ENCODE data around the gene TRAPPC2B.
"Not testable (repeated sequence)": the region's sequence is repeated elsewhere in the genome, so short reads cannot be mapped to it uniquely, and the experiment has no call there.

TRAPPC2B gene

DNA sequence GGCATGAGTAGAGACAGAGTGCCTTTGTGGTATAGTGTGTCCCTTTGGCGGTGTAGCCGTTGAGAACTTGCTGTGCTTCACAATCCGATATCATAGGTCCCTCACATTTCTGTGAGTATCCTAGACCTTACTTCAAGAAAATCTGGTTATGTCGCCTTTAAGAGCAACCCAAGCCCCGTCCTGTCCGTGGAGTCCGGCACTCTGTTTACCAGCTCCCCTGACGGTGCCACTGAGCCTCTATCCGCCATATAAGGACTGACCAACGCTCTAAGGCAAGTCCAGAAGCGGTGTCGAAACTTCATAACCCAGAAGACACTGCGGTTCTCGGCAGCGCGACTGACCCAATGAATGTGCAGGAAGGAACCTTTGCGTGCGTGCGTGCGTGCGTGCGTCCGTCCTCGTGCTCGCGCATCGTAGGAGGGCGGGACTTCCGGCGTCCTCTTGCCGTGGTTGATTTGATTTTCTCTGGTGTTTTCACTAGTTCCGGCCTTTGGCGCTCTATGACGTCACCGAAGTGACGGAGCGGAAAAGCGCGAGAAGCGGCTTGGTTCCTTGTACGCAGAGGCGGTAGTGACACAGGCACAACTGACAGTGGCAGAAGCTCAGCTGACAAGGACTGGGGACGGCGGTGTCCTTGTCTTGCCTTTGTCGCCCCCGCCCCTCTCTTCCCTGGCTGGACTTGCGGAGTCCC lies at the start of gene TRAPPC2B, which contains the start of gene ZNF547:
Gene TRAPPC2B (plus strand): TSS at position 555 of the 691 bp plus-strand sequence. CDS start 1,283 bp downstream, outside the sequence.
Gene ZNF547 (plus strand): TSS at position 555 of the 691 bp plus-strand sequence. CDS start 5,005 bp downstream, outside the sequence.
- peak; percentile 98 for DNase-seq

DNA sequence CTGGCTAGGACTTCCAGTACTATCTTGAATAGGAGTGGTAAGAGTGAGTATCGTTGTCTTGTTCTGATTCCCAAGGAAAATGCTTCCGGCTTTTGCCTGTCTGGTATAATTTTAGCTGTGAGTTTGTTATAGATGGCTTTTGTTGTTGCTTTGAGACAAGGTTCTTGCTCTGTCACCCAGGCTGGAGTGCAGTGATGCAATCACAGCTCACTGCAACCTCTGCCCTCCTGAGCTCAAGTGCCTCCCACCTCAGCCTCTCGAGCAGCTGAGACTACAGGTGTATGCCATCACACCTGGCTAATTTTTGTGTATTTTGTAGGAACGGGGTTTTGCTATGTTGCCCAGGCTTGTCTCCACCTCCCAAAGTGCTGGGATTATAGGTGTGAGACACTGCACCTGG lies 49.2 kb upstream of the TRAPPC2B start:
- no peak for DNase-seq

DNA sequence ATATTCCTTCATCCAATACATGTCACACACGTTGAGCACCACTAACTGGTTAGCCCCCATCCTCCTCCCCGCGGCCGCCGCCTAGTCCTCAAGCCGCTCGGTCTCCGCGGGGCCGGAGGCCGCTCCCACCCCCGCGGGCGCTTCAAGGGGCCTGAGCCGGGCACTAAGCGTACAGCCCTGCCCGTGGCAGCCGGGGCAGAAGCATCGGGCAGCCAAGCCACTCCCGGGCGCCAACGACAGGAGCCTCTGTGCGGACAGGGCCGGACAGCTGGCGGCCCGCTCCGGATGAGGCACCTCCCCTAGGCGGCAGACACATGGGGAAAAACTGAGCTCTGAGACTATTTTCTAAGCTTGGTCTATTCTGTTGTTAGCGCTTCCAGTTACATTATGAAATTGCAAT lies 45.8 kb upstream of the TRAPPC2B start:
- no peak for DNase-seq

DNA sequence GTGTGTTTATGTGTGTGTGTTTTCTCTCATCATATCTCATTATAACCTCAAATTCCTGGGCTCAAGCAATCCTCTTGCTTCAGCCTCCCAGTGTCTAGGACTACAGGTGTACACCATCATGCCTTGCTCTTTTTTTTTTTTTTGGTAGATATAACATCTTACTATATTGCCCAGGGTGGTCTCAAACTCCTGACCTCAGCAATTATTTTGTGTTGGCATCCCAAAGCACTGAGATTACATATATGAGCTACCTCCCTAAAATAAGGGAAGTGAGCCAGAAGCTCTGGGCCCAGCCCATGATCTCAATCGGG lies 43.5 kb upstream of the TRAPPC2B start:
- no peak for DNase-seq

DNA sequence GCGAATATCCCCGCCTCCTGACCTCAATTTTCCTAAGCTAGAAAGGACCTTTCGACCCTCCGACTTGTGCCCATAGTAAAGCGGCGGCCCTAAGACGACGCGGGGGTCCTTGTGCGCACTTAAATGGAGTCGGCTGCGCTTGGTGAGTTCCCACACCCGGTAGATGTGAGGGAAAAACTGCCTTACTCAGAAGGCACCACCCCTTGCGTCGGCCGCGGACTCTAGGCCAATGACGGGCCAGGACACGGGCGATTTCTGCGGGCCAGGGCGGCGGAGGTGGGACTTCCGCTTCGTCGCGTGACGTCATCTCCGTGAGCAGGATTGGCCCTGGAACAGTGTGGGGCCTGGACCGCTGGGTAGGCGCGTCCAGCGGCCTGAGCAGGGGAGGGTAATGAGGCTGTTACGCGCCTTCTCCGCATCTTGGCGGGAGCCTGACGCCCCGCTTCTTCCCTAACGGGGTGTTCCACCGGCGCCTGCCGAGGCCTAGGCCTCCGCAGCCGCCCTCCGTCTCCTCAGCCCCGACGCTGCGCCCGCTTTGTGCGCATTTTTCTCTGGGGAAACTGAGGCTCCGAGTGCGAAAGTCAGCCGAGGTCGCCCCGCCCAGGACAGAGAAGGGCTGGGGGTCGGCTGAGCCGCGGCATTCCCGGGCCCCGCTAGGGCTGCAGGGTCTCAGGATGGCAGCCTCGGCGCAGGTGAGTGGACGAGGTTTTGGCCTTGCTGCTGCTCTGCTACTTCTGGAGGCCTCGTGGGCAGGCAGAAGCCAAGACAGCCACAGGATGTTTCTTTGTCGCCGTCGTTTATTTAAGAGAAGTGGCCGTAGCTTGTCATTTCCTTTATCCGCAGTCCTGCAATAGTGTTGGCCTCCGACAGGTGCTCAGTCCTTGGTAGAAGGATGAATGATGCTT lies 42.9 kb upstream of the TRAPPC2B start, which contains the start of gene ZNF543:
Gene ZNF543 (plus strand): TSS at position 293 of the 905 bp plus-strand sequence. CDS start 382 bp downstream, at position 675.
- DNase-seq, result peak; percentile 95

DNA sequence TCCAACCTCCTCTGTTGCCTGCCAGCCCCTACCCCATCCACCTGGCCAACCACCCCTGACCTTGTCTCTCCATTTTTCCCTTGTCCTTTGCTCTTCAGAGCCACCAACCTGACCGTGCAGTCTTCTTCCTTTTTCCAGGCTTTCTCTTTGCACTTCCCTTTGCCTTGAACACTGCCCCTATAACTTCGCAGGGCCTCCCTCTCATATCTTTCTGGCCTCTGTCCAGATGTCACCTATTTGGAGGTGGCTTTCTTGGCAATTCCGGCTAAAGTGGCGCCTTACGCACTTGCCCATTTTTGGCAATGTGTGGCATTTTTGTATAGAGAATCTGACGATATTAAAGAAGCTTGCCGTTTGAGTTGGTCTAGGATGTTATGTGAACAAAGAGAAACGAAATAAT lies 42.2 kb upstream of the TRAPPC2B start:
- DNase-seq, result no peak

DNA sequence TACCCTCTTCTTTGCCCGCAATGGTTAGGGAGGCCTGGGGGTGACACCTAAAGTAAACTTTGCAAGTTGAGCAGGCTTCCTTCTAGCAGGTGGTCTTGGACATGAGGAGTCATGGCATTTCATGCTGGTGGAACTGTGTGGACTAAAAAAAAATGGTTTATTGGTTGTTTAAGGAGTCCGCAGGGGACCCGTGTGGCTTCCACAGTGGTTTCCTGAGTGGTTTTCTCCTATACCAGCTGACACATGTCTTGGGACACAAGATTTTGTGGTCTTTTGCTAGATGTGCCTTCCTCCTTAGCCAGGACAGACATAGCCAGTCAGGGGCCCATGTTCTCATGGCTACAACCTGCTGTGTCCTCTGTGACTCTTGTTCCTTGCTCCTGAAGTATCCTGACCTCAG lies 41.6 kb upstream of the TRAPPC2B start:
- DNase-seq, result no peak

DNA sequence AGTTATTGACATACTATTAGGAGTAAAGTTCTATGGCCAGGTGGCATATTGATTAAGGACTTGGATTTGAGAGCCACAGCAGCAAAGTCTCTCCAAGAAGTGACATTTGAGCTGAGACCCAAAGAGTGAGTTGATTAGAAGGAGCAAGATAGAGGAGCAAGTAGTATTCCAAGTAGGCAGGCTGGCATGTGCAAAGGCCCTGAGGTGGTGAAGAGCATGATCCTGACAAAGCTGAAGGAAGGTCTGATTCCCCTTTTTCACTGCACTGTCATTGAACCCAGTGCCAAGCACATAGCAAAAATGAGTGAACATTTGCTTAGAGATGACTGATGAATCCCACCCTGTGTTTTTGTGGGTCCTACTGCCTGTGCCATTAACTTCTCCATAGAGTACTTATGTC lies 38.4 kb upstream of the TRAPPC2B start:
- DNase-seq, result no peak

DNA sequence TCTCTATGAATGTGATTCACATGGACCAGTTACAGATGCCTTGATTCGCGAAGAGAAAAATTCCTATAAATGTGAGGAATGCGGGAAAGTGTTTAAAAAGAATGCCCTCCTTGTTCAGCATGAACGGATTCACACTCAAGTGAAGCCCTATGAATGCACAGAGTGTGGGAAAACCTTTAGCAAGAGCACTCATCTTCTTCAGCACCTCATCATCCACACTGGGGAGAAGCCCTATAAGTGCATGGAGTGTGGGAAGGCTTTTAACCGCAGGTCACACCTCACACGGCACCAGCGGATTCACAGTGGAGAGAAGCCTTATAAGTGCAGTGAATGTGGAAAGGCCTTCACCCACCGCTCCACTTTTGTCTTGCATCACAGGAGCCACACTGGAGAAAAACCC lies 35.4 kb upstream of the TRAPPC2B start:
- DNase-seq, result no peak

DNA sequence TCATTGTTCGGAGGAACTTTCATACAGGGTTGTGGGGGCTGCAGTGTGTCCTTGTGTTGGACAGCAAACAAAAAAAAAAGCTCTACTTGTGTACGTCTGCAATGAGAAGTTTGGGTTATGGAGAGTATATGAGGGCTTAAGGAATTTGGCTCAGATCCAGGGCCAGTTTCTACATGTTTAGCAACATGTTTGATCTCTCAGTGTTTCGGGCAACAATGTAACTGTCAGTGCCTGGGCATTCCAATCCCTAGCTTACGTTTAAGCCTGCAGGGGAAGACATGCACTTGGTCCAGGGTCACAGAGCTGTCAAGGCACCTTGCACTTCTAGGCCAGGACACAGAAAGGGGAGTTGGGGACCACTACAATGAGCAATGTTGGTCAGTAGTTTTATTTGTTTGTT lies 29.2 kb upstream of the TRAPPC2B start:
- DNase-seq, result no peak

DNA sequence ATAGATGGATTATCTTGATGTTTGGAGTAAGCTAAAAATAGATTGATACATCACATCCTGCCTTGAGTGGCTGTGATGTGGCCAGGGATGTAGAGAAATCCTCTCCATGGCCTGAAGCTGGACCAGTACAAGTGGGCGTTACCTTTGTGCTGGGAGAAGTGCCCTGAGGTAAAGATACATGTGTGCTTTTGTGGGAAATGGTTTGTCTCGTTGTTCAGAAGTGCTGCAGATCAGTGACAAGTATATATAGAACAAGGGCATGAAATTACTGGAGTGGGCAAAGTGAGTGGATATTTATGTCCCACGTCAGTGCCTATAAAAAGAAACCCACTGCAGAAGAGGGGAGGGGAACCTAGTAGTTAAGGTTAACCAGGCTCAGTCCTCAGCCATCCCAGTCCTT lies 24.5 kb upstream of the TRAPPC2B start:
- no peak for DNase-seq

DNA sequence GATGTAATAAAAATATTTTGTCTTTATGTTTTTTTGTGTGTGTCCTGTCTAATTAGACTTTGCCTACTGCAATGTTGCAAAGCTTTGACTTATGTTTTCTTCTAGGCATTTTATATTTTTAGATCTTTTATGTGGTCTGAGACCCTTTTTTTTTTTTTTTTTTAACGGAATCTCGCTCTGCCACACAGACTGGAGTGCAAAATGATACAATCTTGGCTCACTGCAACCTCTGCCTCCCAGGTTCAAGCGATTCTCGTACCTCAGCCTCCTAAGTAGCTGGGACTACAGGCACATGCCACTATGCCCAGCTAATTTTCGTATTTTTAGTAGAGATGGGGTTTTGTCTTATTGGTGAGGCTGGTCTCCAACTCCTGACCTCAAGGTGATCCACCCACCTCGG lies 20.8 kb upstream of the TRAPPC2B start:
- DNase-seq, result no peak

DNA sequence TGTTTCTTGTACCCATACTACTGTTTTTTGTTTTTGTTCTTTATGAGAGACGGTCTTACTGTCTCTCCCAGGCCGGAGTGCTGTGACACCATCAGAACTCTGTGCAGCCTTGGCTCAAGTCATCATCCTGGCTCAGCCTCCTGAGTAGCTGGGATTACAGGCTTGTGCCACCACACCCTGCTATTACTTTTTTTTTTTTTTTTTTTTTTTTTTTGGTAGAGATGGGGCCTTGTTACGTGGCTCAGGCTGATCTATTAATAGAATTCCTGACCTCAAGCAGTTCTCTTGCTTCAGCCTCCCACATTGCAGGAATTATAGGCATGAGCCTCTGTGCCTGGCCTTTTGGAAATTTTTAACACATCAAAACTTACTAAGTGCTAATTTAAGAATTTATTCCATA lies 15.2 kb upstream of the TRAPPC2B start:
- DNase-seq, result no peak

DNA sequence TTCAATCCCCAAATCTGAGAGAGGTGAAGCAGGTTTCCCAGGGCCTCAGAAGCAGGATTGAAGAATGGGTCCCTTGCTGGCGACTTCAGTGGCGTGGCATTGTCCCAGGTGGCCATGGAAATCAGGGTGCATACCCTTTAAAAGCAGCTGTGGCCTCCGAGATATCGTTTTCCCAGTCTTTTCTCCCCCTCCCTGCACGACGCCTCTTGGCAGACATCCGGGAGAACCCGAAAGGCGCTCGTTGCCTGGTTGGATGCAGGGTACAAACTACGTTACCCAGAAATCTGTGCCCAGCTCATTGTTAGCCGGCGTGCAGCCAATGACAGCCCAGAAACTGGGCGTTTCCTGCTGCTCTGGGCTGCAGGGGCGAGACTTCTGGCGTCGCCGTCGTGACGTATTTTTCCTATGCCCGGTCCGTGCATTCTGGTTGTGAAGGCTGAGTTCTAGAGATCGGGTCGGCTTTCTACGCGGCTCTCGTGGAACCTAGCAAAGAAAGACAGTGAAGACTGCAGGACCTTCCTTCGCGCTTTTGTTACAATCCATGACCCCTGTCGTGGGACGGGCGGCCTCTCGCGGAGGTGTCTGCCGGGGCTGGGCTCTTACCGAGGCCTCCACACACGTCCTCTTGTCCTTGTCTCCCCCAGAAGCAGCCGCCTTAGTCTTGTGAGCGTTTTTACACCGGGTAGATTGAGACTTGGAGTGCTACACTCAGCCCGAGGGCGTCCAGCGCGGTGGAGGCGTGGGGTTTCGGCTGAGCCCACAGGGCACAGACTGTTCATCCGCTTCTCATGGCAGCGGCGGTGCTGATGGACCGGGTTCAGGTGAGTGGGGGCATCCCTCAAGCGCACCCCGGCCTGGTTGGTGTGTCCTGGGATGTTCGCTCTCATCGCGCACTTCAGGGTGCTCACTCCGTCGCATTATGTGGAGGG lies 12.2 kb upstream of the TRAPPC2B start, which contains the start of gene ZNF304:
Gene ZNF304 (plus strand): TSS at position 395 of the 929 bp plus-strand sequence. CDS start 394 bp downstream, at position 789.
- peak; percentile 86 for DNase-seq

DNA sequence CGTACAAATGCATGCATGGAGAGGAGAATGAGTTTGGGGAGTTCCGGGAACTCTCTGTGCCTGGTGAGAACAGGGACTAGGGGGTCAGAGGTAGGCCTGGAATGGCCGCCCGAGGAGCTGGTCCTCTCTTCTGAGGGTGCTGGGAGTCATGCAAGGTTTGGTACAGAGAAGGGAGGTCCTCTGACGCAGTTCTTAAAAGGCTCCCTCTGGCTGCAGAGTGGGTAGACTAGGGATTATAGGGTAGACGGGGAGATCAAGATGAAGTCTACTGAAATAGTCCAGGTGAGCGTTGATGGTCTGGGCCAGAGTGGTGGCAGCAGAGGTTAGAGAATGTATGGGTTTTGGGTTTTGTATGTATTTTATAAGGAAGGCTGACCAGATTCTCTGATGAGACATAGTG lies 11.5 kb upstream of the TRAPPC2B start:
- DNase-seq, result no peak

DNA sequence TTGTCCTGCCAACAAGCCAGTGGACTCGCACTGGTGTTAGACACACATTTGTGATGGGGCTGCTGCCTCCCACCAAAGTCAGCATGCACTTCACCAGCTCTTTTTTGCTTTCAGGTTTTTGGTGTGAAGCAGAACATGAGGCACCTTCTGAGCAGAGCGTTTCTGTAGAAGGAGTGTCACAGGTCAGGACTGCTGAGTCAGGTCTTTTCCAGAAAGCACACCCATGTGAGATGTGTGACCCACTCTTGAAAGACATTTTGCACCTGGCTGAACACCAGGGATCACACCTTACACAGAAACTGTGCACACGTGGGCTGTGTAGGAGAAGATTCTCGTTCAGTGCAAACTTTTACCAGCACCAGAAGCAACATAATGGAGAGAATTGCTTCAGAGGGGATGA lies 7.4 kb upstream of the TRAPPC2B start:
- no peak for DNase-seq

DNA sequence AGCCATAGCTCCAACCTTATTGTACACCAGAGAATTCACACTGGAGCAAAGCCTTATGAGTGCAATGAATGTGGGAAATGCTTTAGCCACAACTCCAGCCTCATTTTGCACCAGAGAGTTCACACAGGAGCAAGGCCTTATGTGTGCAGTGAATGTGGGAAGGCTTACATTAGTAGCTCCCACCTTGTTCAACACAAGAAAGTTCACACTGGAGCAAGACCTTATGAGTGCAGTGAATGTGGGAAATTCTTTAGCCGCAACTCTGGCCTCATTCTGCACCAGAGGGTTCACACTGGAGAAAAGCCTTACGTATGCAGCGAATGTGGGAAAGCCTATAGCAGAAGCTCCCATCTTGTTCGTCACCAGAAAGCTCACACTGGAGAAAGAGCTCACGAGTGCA lies 5.9 kb upstream of the TRAPPC2B start:
- no peak for DNase-seq

DNA sequence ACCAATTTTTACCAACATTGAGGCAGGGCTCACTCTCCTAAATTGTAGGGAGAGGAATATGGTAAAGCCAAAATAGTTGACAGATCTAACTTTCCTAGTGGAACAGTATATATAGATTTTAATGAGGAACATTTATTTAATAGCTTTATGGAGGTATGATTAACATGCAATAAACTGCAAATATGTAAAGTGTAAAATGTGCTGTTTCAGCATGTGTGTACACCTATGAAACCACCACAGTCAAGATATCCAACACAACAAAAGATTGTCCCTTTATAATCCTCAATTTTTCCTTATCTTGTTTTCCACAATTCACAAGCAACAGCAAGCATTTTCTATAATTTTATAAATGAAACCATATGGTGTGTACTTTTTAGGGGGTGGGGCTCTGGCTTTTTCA lies 4.1 kb upstream of the TRAPPC2B start:
- DNase-seq, result no peak

DNA sequence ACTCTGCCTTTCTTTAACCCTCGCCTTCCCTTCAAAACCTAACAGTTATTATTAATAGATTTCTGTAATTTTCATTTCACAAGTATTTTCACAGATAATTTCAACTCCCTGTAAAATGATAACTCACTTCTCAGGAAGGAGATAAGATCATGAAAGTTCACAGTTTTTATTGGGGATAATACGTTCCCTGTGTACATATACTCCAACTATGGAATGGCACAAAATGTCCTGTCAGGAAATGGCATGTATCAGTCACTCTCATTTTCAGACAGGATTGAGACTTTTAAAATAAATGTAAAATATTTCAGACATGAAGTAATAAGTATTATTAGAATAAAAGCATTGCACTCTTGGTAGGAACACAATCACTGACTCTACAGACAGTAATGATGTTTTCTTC lies 932 bp upstream of the TRAPPC2B start:
- DNase-seq, result no peak

DNA sequence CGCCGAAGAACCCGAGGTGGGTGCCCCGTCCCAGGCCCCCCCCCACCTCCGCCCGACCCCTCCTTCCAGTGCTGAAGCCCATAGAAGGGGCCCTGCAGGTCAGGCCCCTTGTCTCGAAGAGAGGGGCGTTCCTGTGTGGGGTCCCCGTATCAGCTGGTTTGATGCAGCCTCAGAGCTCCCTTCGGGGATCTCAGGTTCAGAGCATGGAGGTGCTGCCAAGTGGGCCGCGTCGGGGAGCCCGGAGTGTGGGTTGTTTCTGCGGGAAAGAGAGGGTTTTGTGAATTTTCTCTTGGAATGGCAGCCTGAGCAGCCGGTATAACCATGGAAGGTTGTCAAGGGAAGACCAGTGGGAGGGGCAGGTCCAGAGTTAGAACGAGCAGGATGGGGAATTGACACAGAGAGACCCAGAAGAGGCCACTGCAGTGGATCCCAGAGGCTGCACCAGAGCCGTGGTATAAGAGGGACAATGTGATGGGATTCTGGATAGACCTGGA lies 384 bp downstream of the TRAPPC2B start:
- DNase-seq, result no peak

DNA sequence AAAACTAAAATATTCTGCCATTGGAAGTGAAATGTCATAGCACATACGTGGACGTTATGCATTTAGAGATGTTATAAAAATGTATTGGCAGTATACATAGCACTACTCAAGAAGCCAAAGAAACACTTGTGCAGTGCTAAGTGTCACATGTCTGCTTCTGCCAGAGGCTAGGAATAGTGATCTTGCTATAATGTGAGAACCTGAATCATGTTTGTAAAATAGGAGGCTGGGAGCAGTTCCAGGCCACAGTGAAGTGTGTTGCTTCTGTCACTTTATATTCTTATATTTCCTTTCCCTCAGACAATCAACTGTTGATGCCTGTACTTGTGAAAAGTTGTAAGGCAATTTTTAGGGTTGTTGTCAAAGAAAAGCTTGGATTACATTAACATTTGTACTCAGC lies 3.4 kb downstream of the TRAPPC2B start:
- DNase-seq, result no peak

DNA sequence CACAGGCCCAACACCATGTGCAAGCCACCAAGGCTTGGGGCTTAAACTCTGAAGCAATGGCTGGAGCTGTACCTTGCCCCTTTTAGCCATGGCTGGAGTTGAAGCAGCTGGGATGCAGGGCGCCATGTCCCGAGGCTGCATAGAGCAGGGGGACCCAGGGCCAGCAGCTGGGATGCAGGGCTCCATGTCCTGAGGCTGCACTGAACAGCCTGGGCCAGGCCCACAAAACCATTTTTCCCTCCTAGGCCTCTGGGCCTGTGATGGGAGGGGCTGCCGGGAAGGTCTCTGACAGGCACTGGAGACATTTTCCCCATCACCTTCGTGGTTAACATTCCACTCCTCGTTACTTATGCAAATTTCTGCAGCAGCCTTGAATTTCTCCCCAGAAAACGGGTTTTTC lies 10.8 kb downstream of the TRAPPC2B start:
- DNase-seq, result no peak

DNA sequence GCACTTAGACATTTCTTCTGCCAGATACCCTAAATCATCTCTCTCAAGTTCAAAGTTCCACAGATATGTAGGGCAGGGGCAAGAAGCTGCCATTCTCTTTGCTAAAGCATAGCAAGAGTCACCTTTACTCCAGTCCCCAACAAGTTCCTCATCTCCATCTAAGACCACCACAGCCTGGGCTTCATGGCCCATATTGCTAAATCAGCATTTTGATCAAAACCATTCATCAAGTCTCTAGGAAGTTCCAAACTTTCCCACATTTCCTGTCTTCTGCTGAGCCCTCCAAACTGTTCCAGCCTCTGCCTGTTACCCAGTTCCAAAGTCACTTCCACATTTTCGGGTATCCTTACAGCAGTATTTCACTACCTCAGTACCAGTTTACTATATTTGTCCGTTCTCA lies 11.3 kb downstream of the TRAPPC2B start:
- DNase-seq, result not testable (repeated sequence)
